Astrocyte of the spinal cord (primary cell): Measurements from ENCODE around the gene PDZRN4.
"Not testable (repeated sequence)": the region's sequence is repeated elsewhere in the genome, so short reads cannot be mapped to it uniquely, and the experiment has no call there.

Source experiments
- DNase-seq: peaks from one replicate; pipeline ENCODE4 v3.0.0; 2011; ENCODE audit warnings: low read depth, low spot score
- H3K4me3 ChIP-seq: 2 replicates; pipeline ENCODE4 v1.5.1; 2011; ENCODE audit warnings: low read depth, mild to moderate bottlenecking, low read length, moderate library complexity
- CTCF ChIP-seq: IDR thresholded peaks from 2 replicates; pipeline ENCODE4 v1.5.1; 2012; ENCODE audit warnings: low read depth, mild to moderate bottlenecking, low read length, inconsistent platforms
- in situ Hi-C: cut with HindIII; loops from 2 replicates; pipeline ENCODE4 v1.10.0; 2017; ENCODE audit warnings: low sequenced_read_pairs

The PDZRN4 gene

GRCh38 chr12:41277946-41278267 lies 89.8 kb downstream of the PDZRN4 start:
- TF ChIP-seq CTCF, result no peak
- DNase-seq, result no peak
- in situ Hi-C loops, result no loop called here
- H3K4me3 ChIP-seq, result no peak overlapping the region

GRCh38 chr12:41280341-41281095 lies 92.4 kb downstream of the PDZRN4 start:
- DNase-seq, H3K4me3 ChIP-seq, in situ Hi-C loops: not testable (repeated sequence)

- DNase-seq, H3K4me3 ChIP-seq, in situ Hi-C loops: not testable (repeated sequence)
Measured at GRCh38 chr12:41285470-41285869, 97.3 kb downstream of the PDZRN4 start.

GRCh38 chr12:41286426-41286825 lies 98.3 kb downstream of the PDZRN4 start:
- no peak for TF ChIP-seq CTCF
- H3K4me3 ChIP-seq, result no peak overlapping the region
- in situ Hi-C loops, result no loop called here
- DNase-seq, result no peak

GRCh38 chr12:41287500-41288141 lies 99.5 kb downstream of the PDZRN4 start:
- H3K4me3 ChIP-seq, result no peak overlapping the region
- TF ChIP-seq CTCF, result no peak
- in situ Hi-C loops, result no loop called here
- no peak for DNase-seq

- DNase-seq, result no peak
- in situ Hi-C loops, result no loop called here
Measured at GRCh38 chr12:41288142-41288811, 100.2 kb downstream of the PDZRN4 start.

GRCh38 chr12:41289501-41289900 lies 101.4 kb downstream of the PDZRN4 start:
- no peak for DNase-seq
- in situ Hi-C loops, result no loop called here
- no peak overlapping the region for H3K4me3 ChIP-seq
- TF ChIP-seq CTCF, result no peak

More at GRCh38 chr12:41288142-41288811, 100.2 kb downstream of the PDZRN4 start:
- no peak for TF ChIP-seq CTCF
- no peak overlapping the region for H3K4me3 ChIP-seq
